A673 (cell line): ENCODE results near the gene SMARCC2. TPM values are rescaled to one million over a fixed set of nuclear protein-coding genes. Genes with fewer than 3 reads are reported as not detected.
A peak's percentile ranks its signal among the peaks of the same experiment; 100 is the strongest.

Source experiments
- BruUV-seq: library from RNA; stranded (reverse); fragments of 400-500 nt; replicated peaks from 2 replicates; lab custom pipeline; 2021; lab: Mats Ljungman, UMichigan
- CTCF ChIA-PET: fragments of 300-600 bp; sonication (Branson Sonifier 250); formaldehyde crosslinking; loops from one replicate; lab custom pipeline; 2022; ENCODE audit warnings: antibody characterized with exemption; lab: Charles Lee
- POLR2A ChIA-PET: fragments of 300-600 bp; sonication (Branson Sonifier 250); formaldehyde crosslinking; loops from one replicate; lab custom pipeline; 2022; ENCODE audit warnings: antibody characterized with exemption; ENCODE audit not compliant: low non-redundant PET; lab: Charles Lee
- DNase-seq: peaks from one replicate; pipeline ENCODE4 v3.0.0-alpha.2; 2015; ENCODE audit warnings: low spot score
- H3K27ac ChIP-seq: fragments of 200-600 bp; sonication (generic); 2 replicates; pipeline ENCODE4 v1.5.1; 2016; ENCODE audit warnings: mixed run types, low read depth, mild to moderate bottlenecking, mixed read lengths, antibody characterized with exemption, low read length; ENCODE audit not compliant: poor library complexity, severe bottlenecking
- H3K27me3 ChIP-seq: fragments of 200-600 bp; sonication (generic); replicated peaks from 2 replicates; pipeline ENCODE4 v1.6.1; 2017; ENCODE audit warnings: mixed run types, low read depth, mild to moderate bottlenecking, mixed read lengths, antibody characterized with exemption, low read length; ENCODE audit not compliant: insufficient read depth, poor library complexity
- H3K36me3 ChIP-seq: fragments of 200-600 bp; sonication (generic); 2 replicates; pipeline ENCODE4 v1.6.1; 2016; ENCODE audit warnings: mixed run types, mild to moderate bottlenecking, mixed read lengths, antibody characterized with exemption, low read length; ENCODE audit not compliant: insufficient read depth, poor library complexity, severe bottlenecking
- H3K4me1 ChIP-seq: fragments of 200-600 bp; sonication (generic); 2 replicates; pipeline ENCODE4 v1.6.1; 2017; ENCODE audit warnings: mixed run types, mild to moderate bottlenecking, mixed read lengths, antibody characterized with exemption, low read length; ENCODE audit not compliant: insufficient read depth, poor library complexity, severe bottlenecking
- H3K4me3 ChIP-seq: fragments of 200-600 bp; sonication (generic); 2 replicates; pipeline ENCODE4 v1.5.1; 2016; ENCODE audit warnings: low read depth, mixed run types, mild to moderate bottlenecking, mixed read lengths, low read length; ENCODE audit not compliant: poor library complexity, severe bottlenecking
- H3K9me3 ChIP-seq: fragments of 200-600 bp; sonication (generic); 2 replicates; pipeline ENCODE4 v1.6.1; 2016; ENCODE audit warnings: mixed run types, low read depth, mild to moderate bottlenecking, mixed read lengths, antibody characterized with exemption, low read length; ENCODE audit not compliant: poor library complexity, severe bottlenecking
- EZH2 ChIP-seq: fragments of 200-600 bp; sonication (generic); IDR thresholded peaks from 2 replicates; pipeline ENCODE4 v1.6.1; 2017; ENCODE audit warnings: borderline replicate concordance, low read depth, mild to moderate bottlenecking, mixed read lengths, antibody characterized with exemption, low read length; ENCODE audit not compliant: poor library complexity, severe bottlenecking
- intact Hi-C: fragments of 100-400 bp; cut with micrococcal nuclease; formaldehyde crosslinking; loops from one replicate; pipeline ENCODE4 v1.10.0; 2022; ENCODE audit not compliant: unreplicated experiment
- total RNA-seq: library from RNA; stranded (reverse); gene quantifications from 2 replicates; pipeline ENCODE4 v1.2.3, GENCODE V29; 2021
- TF ChIP-seq, protein P1 (sequence below): fragments of 300-800, 200-600 bp; sonication (generic); conservative IDR thresholded peaks from 2 replicates; pipeline ENCODE4 v1.5.1; 2017; ENCODE audit warnings: low read depth, mild to moderate bottlenecking, antibody characterized with exemption, low read length, moderate library complexity, mixed read lengths

SMARCC2 gene
- total RNA-seq, 1 experiment from 2014 or later, result 133 TPM

DNA sequence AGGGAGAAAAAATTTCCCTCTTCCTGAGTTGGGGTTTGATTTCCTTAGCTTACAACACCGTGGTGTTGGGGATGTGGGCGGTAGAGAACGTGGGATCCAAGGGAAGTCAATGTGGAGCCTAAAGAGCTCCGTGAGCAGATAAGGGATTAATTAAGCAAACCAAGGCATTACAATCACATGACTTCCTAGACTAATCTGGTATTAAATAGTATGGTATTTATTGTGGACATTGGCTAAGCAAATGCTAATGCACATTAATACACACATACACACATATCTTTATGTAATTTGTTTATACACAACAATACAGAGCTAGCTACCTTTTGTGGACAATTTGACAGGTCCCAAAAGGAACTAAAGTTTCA lies 33.2 kb upstream of the SMARCC2 start:
- Histone ChIP-seq H3K4me3 (peak overlapping the region; percentile 78), H3K27ac (peak overlapping the region; percentile 90), H3K27me3 (no peaks in the 10 kb centered on the region), H3K4me1 (peaks cover 5% of the 10 kb centered on the region), H3K36me3 (no peaks in the 10 kb centered on the region), H3K9me3 (no peaks in the 10 kb centered on the region)
- ChIA-PET CTCF (interaction anchor here (2.2 to 2.3 kb wide), 2 partner anchors 16 to 33 kb away, joined by 16 to 17 read pairs; partner anchors contain the start of gene SMARCC2), POLR2A (interaction anchor here (0.6 kb wide), 1 partner anchor 26 kb away, joined by 14 read pairs; no protein-coding TSS in a partner anchor)
- no TSS peak for BruUV-seq
- intact Hi-C loops, result loop anchor here (2.0 to 5.0 kb wide), 2 partner anchors 35 to 104 kb away; partner anchors contain the start of genes ANKRD52 and ZC3H10
- TF ChIP-seq, protein P1, sequence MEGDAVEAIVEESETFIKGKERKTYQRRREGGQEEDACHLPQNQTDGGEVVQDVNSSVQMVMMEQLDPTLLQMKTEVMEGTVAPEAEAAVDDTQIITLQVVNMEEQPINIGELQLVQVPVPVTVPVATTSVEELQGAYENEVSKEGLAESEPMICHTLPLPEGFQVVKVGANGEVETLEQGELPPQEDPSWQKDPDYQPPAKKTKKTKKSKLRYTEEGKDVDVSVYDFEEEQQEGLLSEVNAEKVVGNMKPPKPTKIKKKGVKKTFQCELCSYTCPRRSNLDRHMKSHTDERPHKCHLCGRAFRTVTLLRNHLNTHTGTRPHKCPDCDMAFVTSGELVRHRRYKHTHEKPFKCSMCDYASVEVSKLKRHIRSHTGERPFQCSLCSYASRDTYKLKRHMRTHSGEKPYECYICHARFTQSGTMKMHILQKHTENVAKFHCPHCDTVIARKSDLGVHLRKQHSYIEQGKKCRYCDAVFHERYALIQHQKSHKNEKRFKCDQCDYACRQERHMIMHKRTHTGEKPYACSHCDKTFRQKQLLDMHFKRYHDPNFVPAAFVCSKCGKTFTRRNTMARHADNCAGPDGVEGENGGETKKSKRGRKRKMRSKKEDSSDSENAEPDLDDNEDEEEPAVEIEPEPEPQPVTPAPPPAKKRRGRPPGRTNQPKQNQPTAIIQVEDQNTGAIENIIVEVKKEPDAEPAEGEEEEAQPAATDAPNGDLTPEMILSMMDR, result no peak
- TF ChIP-seq EZH2, result no peak
- peak; percentile 16 for DNase-seq

- peak within 1 kb of the TSS; percentile 90 for H3K27ac ChIP-seq
- TF ChIP-seq, protein P1, result no peak
- no peak for TF ChIP-seq EZH2
- ChIA-PET CTCF (interaction anchor here (2.2 to 2.3 kb wide), 2 partner anchors 15 to 32 kb away, joined by 16 to 17 read pairs; partner anchors contain the start of gene SMARCC2), POLR2A (interaction anchor here (0.5 to 0.7 kb wide), 4 partner anchors 16 to 1831 kb away, joined by 3 to 18 read pairs (median 8); no protein-coding TSS in a partner anchor)
- no peaks in the 10 kb centered on the region for H3K9me3 ChIP-seq
- H3K4me1 ChIP-seq, result peaks cover 5% of the 10 kb centered on the region
- H3K4me3 ChIP-seq, result peak within 1 kb of the TSS; percentile 78
- intact Hi-C loops, result loop anchor here (2.0 to 5.0 kb wide), 2 partner anchors 35 to 103 kb away; partner anchors contain the start of genes ANKRD52 and ZC3H10
- peak; percentile 97 for DNase-seq
- BruUV-seq, result TSS peak; percentile 35
- no peaks in the 10 kb centered on the region for H3K36me3 ChIP-seq
- no peaks in the 10 kb centered on the region for H3K27me3 ChIP-seq
These were observed 32.7 kb upstream of the SMARCC2 start, which contains the start of gene RNF41 for GRCh38 chr12:56221757-56222530. RNF41 (minus strand) TSS chr12:56221922; CDS start chr12:56214047, 7,875 bp downstream.

GRCh38 chr12:56221232-56221756 lies 32.0 kb upstream of the SMARCC2 start:
- peaks cover 5% of the 10 kb centered on the region for H3K4me1 ChIP-seq
- peak overlapping the region; percentile 90 for H3K27ac ChIP-seq
- BruUV-seq, result TSS peak; percentile 88
- peak; percentile 68 for DNase-seq
- H3K36me3 ChIP-seq, result no peaks in the 10 kb centered on the region
- TF ChIP-seq, protein P1, result no peak
- TF ChIP-seq EZH2, result no peak
- CTCF ChIA-PET, result interaction anchor here (2.2 to 2.3 kb wide), 2 partner anchors 15 to 32 kb away, joined by 16 to 17 read pairs; partner anchors contain the start of gene SMARCC2
- H3K9me3 ChIP-seq, result no peaks in the 10 kb centered on the region
- POLR2A ChIA-PET, result interaction anchor here (0.5 to 0.7 kb wide), 2 partner anchors 155 to 1830 kb away, joined by 3 to 18 read pairs; no protein-coding TSS in a partner anchor
- intact Hi-C loops, result loop anchor here (5.0 kb wide), 1 partner anchor 36 kb away; the partner anchor contains the start of gene ANKRD52
- H3K4me3 ChIP-seq, result peak overlapping the region; percentile 78
- H3K27me3 ChIP-seq, result no peaks in the 10 kb centered on the region
